ENCODE results near the gene MPL.

The MPL gene

GRCh38 chr1:43351421-43352350 lies 14.1 kb downstream of the MPL start:
- H3K9me3 ChIP-seq = no peaks in the 10 kb centered on the region
- H3K4me1 ChIP-seq = no peaks in the 10 kb centered on the region
- TF ChIP-seq CTCF (IDR thresholded peaks at IDR 0.05; ENCODE audit: low read depth, low read length) = no peak
- no peaks in the 10 kb centered on the region for H3K36me3 ChIP-seq
- H3K4me3 ChIP-seq (ENCODE audit: low read depth, low read length) = no peak overlapping the region
- DNase-seq = no peak
- H3K27me3 ChIP-seq = no peaks in the 10 kb centered on the region

DNA sequence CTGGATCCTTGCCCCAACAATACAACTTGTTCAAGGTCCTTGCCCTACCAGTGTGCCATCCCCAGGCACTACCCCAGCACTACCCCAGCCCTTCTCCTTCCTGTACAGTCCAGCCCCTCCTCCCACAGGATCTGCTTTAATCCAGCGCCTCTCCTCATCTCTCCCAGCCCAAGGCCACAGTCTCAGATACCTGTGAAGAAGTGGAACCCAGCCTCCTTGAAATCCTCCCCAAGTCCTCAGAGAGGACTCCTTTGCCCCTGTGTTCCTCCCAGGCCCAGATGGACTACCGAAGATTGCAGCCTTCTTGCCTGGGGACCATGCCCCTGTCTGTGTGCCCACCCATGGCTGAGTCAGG lies 14.7 kb downstream of the MPL start:
- no peak for DNase-seq
- H3K9me3 ChIP-seq = no peaks in the 10 kb centered on the region
- TF ChIP-seq CTCF (IDR thresholded peaks at IDR 0.05; ENCODE audit: low read depth, low read length) = no peak
- no peaks in the 10 kb centered on the region for H3K27me3 ChIP-seq
- H3K36me3 ChIP-seq = no peaks in the 10 kb centered on the region
- H3K4me1 ChIP-seq = no peaks in the 10 kb centered on the region
- H3K4me3 ChIP-seq (ENCODE audit: low read depth, low read length) = no peak overlapping the region

DNA sequence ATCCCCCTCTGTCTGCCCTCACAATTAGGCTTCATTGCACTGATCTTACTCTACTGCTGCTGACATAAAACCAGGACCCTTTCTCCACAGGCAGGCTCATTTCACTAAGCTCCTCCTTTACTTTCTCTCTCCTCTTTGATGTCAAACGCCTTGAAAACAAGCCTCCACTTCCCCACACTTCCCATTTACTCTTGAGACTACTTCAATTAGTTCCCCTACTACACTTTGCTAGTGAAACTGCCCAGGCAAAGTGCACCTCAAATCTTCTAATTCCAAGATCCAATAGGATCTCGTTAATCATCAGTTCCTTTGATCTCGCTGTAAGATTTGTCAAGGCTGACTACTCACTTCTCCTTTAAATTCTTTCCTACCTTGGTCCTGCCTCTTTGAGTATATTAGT lies 15.3 kb downstream of the MPL start:
- no peaks in the 10 kb centered on the region for H3K36me3 ChIP-seq
- no peak for DNase-seq
- H3K9me3 ChIP-seq = no peaks in the 10 kb centered on the region
- H3K4me3 ChIP-seq (ENCODE audit: low read depth, low read length) = no peak overlapping the region
- no peaks in the 10 kb centered on the region for H3K27me3 ChIP-seq
- H3K4me1 ChIP-seq = no peaks in the 10 kb centered on the region
- TF ChIP-seq CTCF (IDR thresholded peaks at IDR 0.05; ENCODE audit: low read depth, low read length) = no peak

DNA sequence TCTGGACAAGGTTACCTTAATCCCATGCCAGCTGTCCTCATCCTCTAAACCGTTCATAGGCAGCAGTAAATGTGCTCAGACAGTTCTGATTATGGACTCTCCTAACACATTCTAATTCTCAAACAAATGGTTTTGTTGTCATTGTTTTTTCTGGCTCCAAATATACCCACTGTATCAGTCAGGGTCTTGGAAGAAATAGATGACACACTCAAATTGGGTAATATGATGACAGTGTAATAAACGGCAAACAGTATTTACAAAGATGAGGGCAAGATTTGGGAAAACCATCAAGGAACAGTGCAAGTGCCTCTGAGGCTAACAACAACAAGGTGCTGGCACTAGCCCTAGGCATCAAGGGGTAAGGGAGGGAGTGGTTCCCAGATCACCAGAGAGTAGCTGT lies 16.9 kb downstream of the MPL start:
- Histone ChIP-seq H3K4me1 (no peaks in the 10 kb centered on the region), H3K4me3 (ENCODE audit: low read depth, low read length) (no peak overlapping the region), H3K36me3 (no peaks in the 10 kb centered on the region; the same call in 1 of the 2 replicates), H3K27me3 (no peaks in the 10 kb centered on the region), H3K9me3 (no peaks in the 10 kb centered on the region)
- no peak for TF ChIP-seq CTCF (IDR thresholded peaks at IDR 0.05; ENCODE audit: low read depth, low read length)
- DNase-seq = no peak

DNA sequence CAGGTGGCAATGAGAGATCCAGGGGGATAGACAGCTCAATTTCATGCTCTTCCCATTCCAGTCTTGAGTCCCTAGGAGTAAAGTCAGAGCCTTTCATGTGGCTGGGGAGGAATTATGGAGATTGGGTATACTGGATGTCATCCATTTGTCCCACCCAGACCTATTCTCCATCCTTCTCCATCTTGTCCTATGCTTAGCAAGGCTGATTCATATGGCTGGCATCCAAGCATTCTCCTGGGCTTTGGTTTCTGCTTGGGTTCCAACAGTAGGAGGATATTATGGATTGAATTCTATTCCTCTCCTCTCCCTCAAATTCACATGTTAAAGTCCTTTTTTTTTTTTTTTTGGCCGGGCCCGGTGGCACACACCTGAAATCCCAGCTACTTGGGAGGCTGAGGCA lies 17.3 kb downstream of the MPL start:
- H3K4me1 ChIP-seq = no peaks in the 10 kb centered on the region
- no peak for TF ChIP-seq CTCF (IDR thresholded peaks at IDR 0.05; ENCODE audit: low read depth, low read length)
- no peak for DNase-seq

DNA sequence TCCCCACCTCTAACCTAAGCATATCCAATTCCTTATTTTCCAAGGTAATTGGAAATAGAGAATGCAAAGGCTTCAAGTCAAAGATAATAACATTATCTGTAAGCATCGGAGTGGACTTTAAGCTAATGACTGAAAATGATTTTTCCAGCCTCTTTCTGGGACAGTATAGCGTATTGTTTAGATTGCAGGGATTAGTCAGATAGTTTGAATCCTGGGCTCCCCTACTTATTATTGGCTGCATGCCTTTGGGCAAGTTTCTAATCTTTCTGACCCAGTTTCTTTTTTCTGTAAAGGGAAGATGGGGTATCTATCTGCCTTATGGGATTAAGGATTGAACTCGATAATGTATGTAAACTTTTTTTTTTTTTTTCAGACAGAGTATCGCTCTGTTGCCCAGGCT lies 19.6 kb downstream of the MPL start:
- Histone ChIP-seq H3K27me3 (no peaks in the 10 kb centered on the region), H3K4me1 (no peaks in the 10 kb centered on the region), H3K4me3 (ENCODE audit: low read depth, low read length) (no peak overlapping the region), H3K9me3 (no peaks in the 10 kb centered on the region), H3K36me3 (peaks cover 24% of the 10 kb centered on the region)
- TF ChIP-seq CTCF (IDR thresholded peaks at IDR 0.05; ENCODE audit: low read depth, low read length) = no peak
- DNase-seq = no peak

More for the DNA sequence above, 17.3 kb downstream of the MPL start:
- H3K9me3 ChIP-seq = no peaks in the 10 kb centered on the region
- H3K36me3 ChIP-seq = peaks cover 3% of the 10 kb centered on the region
- no peaks in the 10 kb centered on the region for H3K27me3 ChIP-seq
- H3K4me3 ChIP-seq (ENCODE audit: low read depth, low read length) = no peak overlapping the region

All from BE2C (cell line).